Activated CD8-positive, alpha-beta T cell treated with anti-CD3 and anti-CD28 coated beads for 36 hours (primary cell): Measurements from ENCODE around the gene OR2A5. TPM values are rescaled to one million over a fixed set of nuclear protein-coding genes. Genes with fewer than 3 reads are reported as not detected.

Experiments used
- ATAC-seq: fragments of 200-7000 bp; cut with Tn5 transposase; one replicate; pipeline ENCODE4 v1.10.0; 2021; ENCODE audit warnings: mild to moderate bottlenecking, moderate library complexity
- CTCF ChIA-PET: fragments of 350-600 bp; sonication (Branson Sonifier 250); formaldehyde crosslinking; loops from one replicate; lab custom pipeline; 2021; ENCODE audit warnings: antibody characterized with exemption; lab: Charles Lee
- POLR2A ChIA-PET: fragments of 350-600 bp; sonication (Branson Sonifier 250); formaldehyde crosslinking; loops from one replicate; lab custom pipeline; 2021; ENCODE audit warnings: antibody characterized with exemption; lab: Charles Lee
- DNase-seq: peaks from one replicate; pipeline ENCODE4 v3.0.0-alpha.2; 2020
- H3K27ac Mint-ChIP-seq: one replicate; pipeline ENCODE4 v1.8.0; 2021; ENCODE audit warnings: mild to moderate bottlenecking, mixed read lengths
- H3K27me3 Mint-ChIP-seq: one replicate; pipeline ENCODE4 v1.8.0; 2021; ENCODE audit warnings: mixed read lengths
- H3K36me3 Mint-ChIP-seq: one replicate; pipeline ENCODE4 v1.8.0; 2021; ENCODE audit warnings: low read depth, mixed read lengths
- H3K4me1 Mint-ChIP-seq: one replicate; pipeline ENCODE4 v1.8.0; 2021; ENCODE audit warnings: low read depth, mixed read lengths
- H3K4me3 Mint-ChIP-seq: one replicate; pipeline ENCODE4 v1.8.0; 2021; ENCODE audit warnings: mild to moderate bottlenecking, moderate library complexity, mixed read lengths
- H3K9me3 Mint-ChIP-seq: one replicate; pipeline ENCODE4 v1.8.0; 2021; ENCODE audit warnings: mixed read lengths
- intact Hi-C: fragments of 100-400 bp; cut with micrococcal nuclease; formaldehyde crosslinking; loops from one replicate; pipeline ENCODE4 v1.10.0; 2022
- total RNA-seq, 2 experiments: library from RNA; stranded (reverse); gene quantifications; one replicate each; pipeline ENCODE4 v1.2.3, GENCODE V29; 2021
- TF ChIP-seq, protein P1 (sequence below): fragments of 200-600 bp; IDR thresholded peaks from one replicate; pipeline ENCODE4 v1.8.0; 2022; ENCODE audit warnings: antibody characterized with exemption, mild to moderate bottlenecking

OR2A5 gene
- total RNA-seq, 2 experiments from 2014 or later: not detected

DNA sequence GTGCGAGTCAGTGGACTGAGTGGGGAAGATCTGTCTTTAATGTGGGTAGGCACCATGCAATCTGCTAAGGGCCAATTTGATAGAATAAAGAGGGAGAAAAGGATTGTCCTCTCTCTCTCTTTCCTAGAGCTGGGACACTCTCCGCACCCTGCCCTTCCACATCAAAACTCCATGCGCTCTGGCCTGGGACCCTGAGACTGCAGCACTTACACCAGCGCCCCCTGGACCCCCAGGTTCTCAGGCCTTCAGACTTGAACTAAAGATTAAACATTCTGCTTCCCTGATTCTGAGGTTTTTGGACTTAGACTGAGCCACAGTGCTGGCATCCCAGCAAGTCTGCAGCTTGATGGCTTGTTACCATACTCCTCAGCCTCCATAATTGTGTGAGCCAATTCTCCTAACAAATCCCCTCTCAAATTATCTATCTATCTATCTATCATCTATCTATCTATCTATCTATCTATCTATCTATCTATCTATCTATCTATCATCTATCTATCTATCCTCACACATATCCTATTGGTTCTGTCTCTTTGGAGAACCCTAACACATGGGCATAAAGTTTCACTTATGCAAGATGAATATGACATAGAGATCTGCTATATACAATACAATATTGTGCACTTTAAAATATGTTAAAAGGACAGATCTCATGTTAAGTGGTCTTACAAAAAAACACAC is 22.4 kb upstream of the OR2A5 start:
- CTCF ChIA-PET: no interaction called here
- peaks cover 6% of the 10 kb centered on the region for H3K27me3 Mint-ChIP-seq
- POLR2A ChIA-PET: no interaction called here
- H3K36me3 Mint-ChIP-seq: no peaks in the 10 kb centered on the region
- H3K4me1 Mint-ChIP-seq: peaks cover 7% of the 10 kb centered on the region
- DNase-seq: no peak
- intact Hi-C loops: loop anchor here (10.0 kb wide), 1 partner anchor 58 kb away; the partner anchor contains the start of gene OR2A12
- no peak overlapping the region for H3K27ac Mint-ChIP-seq
- no peak overlapping the region for H3K4me3 Mint-ChIP-seq
- no peaks in the 10 kb centered on the region for H3K9me3 Mint-ChIP-seq
- ATAC-seq: no peak
- TF ChIP-seq, protein P1, sequence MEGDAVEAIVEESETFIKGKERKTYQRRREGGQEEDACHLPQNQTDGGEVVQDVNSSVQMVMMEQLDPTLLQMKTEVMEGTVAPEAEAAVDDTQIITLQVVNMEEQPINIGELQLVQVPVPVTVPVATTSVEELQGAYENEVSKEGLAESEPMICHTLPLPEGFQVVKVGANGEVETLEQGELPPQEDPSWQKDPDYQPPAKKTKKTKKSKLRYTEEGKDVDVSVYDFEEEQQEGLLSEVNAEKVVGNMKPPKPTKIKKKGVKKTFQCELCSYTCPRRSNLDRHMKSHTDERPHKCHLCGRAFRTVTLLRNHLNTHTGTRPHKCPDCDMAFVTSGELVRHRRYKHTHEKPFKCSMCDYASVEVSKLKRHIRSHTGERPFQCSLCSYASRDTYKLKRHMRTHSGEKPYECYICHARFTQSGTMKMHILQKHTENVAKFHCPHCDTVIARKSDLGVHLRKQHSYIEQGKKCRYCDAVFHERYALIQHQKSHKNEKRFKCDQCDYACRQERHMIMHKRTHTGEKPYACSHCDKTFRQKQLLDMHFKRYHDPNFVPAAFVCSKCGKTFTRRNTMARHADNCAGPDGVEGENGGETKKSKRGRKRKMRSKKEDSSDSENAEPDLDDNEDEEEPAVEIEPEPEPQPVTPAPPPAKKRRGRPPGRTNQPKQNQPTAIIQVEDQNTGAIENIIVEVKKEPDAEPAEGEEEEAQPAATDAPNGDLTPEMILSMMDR: no peak

DNA sequence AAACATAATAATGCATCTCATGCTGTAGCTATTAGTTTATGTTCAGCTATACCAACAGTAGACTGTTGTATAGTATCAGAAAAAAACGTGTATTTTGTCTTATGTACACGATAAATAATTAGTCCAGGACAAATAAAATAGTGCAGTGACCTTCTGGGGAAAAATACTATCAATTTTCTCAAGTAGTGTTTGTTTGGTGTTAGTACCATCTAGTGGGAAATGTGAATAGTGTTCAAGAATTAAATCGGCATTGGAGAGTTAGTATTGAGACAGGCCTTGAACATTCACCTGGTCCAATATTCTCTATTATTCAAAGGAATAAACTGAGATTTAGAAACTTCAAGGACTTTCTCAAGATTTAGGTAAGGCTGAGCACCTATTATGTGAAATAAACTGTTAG is 21.7 kb upstream of the OR2A5 start:
- intact Hi-C loops: loop anchor here (10.0 kb wide), 1 partner anchor 58 kb away; the partner anchor contains the start of gene OR2A12
- peaks cover 7% of the 10 kb centered on the region for H3K4me1 Mint-ChIP-seq
- no peak overlapping the region for H3K4me3 Mint-ChIP-seq
- H3K27ac Mint-ChIP-seq: no peak overlapping the region
- TF ChIP-seq, protein P1: no peak
- ChIA-PET POLR2A (no interaction called here), CTCF (interaction anchor here (1.0 to 1.4 kb wide), 2 partner anchors 101 to 290 kb away, joined by 5 to 11 read pairs; no protein-coding TSS in a partner anchor)
- no peaks in the 10 kb centered on the region for H3K9me3 Mint-ChIP-seq
- peaks cover 8% of the 10 kb centered on the region for H3K27me3 Mint-ChIP-seq
- no peak for ATAC-seq
- H3K36me3 Mint-ChIP-seq: no peaks in the 10 kb centered on the region
- DNase-seq: no peak

DNA sequence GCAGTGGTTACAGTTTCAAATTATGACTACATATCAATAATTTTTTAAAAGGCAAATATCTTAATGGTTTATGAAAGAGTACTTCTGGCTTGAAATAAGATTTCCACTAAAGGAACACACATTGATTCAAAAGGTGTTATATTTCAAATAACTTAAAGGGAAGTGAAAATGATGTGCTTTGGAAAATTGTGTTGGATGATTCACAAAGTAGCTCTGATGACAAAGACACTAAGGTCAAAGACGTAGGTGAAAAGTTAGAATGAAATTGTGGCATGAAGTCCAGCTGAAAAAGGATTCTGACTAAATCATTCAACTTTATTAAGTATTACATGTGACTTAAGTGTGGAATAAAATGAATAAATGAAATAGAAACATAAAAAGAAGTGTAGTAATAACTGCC is 20.8 kb upstream of the OR2A5 start:
- peaks cover 12% of the 10 kb centered on the region for H3K27me3 Mint-ChIP-seq
- TF ChIP-seq, protein P1: no peak
- no peaks in the 10 kb centered on the region for H3K36me3 Mint-ChIP-seq
- H3K27ac Mint-ChIP-seq: no peak overlapping the region
- POLR2A ChIA-PET: no interaction called here
- CTCF ChIA-PET: interaction anchor here (1.0 to 1.4 kb wide), 2 partner anchors 100 to 291 kb away, joined by 5 to 11 read pairs; no protein-coding TSS in a partner anchor
- ATAC-seq (peak; percentile 30), DNase-seq (no peak)
- intact Hi-C loops: loop anchor here (10.0 kb wide), 1 partner anchor 57 kb away; the partner anchor contains the start of gene OR2A12
- no peaks in the 10 kb centered on the region for H3K9me3 Mint-ChIP-seq
- peaks cover 7% of the 10 kb centered on the region for H3K4me1 Mint-ChIP-seq
- H3K4me3 Mint-ChIP-seq: no peak overlapping the region

DNA sequence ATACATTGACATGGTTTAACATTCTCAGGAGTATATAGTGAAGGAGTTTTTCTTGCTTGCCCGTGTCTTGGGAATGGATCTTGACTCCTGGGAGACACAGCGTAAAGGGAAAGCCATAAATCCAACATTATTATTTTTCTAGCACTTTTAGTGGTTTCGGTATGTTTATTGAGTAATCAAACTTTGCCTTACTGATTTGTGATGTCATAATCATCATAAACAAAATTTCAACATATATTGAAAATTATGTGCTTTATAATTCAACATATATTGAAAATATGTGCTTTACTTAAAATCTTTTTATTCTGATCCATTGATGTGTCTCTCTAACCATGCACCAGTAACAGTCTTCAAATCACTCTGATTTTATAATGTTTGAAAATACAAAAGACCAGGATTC is 20.2 kb upstream of the OR2A5 start:
- ATAC-seq (no peak), DNase-seq (no peak)
- TF ChIP-seq, protein P1: no peak
- intact Hi-C loops: loop anchor here (10.0 kb wide), 1 partner anchor 56 kb away; the partner anchor contains the start of gene OR2A12
- no peaks in the 10 kb centered on the region for H3K36me3 Mint-ChIP-seq
- H3K27ac Mint-ChIP-seq: no peak overlapping the region
- CTCF ChIA-PET: interaction anchor here (1.4 kb wide), 1 partner anchor 100 kb away, joined by 11 read pairs; no protein-coding TSS in a partner anchor
- H3K27me3 Mint-ChIP-seq: peaks cover 14% of the 10 kb centered on the region
- H3K9me3 Mint-ChIP-seq: no peaks in the 10 kb centered on the region
- no peak overlapping the region for H3K4me3 Mint-ChIP-seq
- POLR2A ChIA-PET: no interaction called here
- H3K4me1 Mint-ChIP-seq: peaks cover 7% of the 10 kb centered on the region

DNA sequence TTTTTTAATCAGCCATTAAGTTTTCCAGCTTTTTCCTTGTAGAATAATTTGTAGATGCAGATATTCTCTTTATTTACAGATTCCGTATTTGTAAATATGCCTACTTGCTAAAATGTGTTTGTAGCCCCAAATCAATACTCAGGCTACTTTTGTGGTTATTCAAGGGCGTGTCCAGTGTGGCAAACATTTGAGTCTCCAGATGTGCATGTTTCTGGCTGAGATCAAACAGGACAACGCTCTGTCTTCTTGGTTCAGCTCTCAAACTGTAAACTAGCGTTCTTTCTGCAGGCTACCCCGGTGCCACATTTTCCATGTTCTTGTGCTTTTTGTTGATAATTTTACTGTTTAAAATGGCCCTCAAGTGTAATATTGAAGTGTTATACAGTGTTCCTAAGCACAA is 16.2 kb upstream of the OR2A5 start:
- ChIA-PET CTCF (interaction anchor here (1.2 to 1.3 kb wide), 2 partner anchors 8 to 96 kb away, joined by 3 read pairs; no protein-coding TSS in a partner anchor), POLR2A (no interaction called here)
- Mint-ChIP-seq H3K36me3 (no peaks in the 10 kb centered on the region), H3K4me1 (peaks cover 6% of the 10 kb centered on the region), H3K27me3 (peaks cover 24% of the 10 kb centered on the region), H3K9me3 (no peaks in the 10 kb centered on the region), H3K4me3 (no peak overlapping the region), H3K27ac (no peak overlapping the region)
- ATAC-seq (no peak), DNase-seq (no peak)
- intact Hi-C loops: no loop called here
- TF ChIP-seq, protein P1: no peak
